Cardiac fibroblast (primary cell): ENCODE data around the gene HNRNPDL.

Source experiments
- DNase-seq, 2 donors: peaks; one replicate each; pipeline versions ENCODE4 v3.0.0 to v3.0.0-alpha.2; 2010; ENCODE audit warnings: low read depth in 2 of 2
- H3K4me3 ChIP-seq, 2 donors: replicated peaks in 1 of 2; 1 replicate in 1 of 2; 2 replicates in 1 of 2; pipeline ENCODE4 v1.5.1; 2011; ENCODE audit warnings: low read depth in 2 of 2, low read length in 2 of 2, mild to moderate bottlenecking in 2 of 2, moderate library complexity in 1 of 2
- TF ChIP-seq, protein P1 (sequence below): IDR thresholded peaks from one replicate; pipeline ENCODE4 v1.5.1; 2011; ENCODE audit warnings: low read depth, mild to moderate bottlenecking, low read length, inconsistent platforms

HNRNPDL gene

DNA sequence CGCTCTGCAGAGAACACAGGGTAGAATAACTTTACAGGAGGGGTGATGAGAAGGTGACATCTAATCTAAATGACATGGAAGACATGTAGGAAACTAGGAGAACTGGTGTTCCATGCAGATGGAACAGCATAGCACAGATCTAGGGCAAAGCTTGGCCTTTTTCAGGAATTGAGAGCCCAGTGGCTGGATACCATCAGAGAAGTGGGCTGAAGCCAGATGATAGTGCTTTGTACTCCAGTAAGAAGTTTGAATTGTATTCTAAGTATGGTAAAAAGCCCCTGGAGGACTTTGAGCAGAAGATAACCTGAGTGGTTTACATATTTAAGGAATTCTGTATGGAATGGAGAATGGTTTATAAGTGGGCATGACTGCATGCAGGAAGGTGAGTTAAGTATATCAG lies 33.0 kb upstream of the HNRNPDL start:
- TF ChIP-seq, protein P1, sequence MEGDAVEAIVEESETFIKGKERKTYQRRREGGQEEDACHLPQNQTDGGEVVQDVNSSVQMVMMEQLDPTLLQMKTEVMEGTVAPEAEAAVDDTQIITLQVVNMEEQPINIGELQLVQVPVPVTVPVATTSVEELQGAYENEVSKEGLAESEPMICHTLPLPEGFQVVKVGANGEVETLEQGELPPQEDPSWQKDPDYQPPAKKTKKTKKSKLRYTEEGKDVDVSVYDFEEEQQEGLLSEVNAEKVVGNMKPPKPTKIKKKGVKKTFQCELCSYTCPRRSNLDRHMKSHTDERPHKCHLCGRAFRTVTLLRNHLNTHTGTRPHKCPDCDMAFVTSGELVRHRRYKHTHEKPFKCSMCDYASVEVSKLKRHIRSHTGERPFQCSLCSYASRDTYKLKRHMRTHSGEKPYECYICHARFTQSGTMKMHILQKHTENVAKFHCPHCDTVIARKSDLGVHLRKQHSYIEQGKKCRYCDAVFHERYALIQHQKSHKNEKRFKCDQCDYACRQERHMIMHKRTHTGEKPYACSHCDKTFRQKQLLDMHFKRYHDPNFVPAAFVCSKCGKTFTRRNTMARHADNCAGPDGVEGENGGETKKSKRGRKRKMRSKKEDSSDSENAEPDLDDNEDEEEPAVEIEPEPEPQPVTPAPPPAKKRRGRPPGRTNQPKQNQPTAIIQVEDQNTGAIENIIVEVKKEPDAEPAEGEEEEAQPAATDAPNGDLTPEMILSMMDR, result no peak
- no peak overlapping the region for H3K4me3 ChIP-seq
- no peak for DNase-seq

DNA sequence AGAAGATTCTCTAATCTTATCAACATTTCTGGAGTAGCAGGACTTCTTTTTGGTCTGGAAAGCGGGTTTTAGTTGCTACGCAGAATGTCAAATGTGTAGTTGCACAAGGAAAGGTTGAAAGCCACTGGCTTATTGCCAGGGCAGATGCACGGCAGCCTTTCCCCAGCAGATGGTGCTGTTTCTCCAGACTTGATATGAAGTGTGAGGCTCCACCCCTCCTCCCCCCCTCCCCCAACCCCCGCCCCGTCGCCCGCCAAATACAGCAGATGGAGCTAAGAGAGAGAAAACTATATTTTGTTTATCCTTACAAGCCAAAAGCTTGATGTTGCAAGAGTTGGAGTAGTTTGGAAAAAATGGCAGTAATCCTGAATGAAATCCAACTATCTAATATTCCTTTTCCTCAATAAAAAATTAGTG lies 32.2 kb upstream of the HNRNPDL start:
- no peak overlapping the region for H3K4me3 ChIP-seq
- TF ChIP-seq, protein P1, result peak; percentile 73
- DNase-seq, result peak; percentile 92 to 94

DNA sequence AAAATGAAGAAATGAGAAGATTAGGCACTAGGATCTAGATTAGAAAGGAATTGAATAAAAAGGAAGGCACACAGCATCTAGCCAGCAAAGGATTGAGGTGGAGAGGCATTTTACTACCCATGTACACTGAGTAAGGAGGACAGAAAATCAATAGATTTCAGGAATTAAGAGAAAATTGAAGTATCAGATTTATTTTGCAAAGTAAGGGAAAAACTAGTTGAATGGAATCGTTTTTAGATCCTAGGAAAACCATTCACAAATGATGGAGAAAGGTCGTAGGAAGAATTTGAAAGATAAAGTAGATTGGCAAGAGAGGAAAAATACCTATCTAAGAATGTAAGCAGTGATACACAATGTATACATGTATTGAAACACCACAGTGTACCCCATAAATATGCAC lies 31.4 kb upstream of the HNRNPDL start:
- no peak for DNase-seq
- H3K4me3 ChIP-seq, result no peak overlapping the region
- TF ChIP-seq, protein P1, result no peak

DNA sequence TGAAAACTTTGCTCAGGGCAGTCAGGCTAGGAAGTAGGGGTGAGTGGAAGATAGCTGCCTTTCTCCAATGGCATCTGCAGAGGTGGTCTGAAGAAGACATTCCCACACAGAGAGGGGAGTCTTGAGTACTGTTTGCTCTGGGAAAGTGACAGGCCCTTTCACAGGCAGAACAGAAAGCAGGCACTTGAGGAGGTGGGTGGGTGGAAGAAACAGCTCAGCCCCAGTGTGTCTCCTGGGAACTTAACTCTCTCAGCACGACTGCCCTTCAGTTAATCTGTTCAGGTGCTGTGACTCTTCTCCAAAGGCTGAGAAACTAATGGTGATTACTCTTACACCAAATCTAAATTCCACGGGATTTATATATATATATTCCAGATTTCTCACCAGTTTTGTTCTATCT lies 28.5 kb upstream of the HNRNPDL start:
- no peak overlapping the region for H3K4me3 ChIP-seq
- no peak for DNase-seq
- TF ChIP-seq, protein P1, result no peak

DNA sequence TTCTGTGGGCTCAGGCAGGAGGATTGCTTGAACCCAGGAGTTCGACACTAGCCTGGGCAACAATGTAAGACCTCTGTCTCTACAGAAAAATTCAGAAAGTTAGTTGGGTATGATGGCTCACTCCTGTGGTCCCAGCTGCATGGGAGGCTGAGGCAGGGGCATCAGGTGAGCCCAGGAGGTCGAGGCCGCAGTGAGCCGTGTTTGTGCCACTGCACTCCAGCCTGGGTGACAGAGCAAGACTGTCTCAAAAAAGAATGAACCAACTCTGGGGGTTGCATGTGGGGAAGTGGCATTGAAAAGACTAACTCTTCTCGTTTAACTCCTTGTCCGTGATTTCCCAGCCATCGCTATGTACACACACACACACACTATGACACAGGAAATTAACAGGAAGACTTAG lies 27.0 kb upstream of the HNRNPDL start:
- DNase-seq, result no peak
- TF ChIP-seq, protein P1, result no peak
- no peak overlapping the region for H3K4me3 ChIP-seq

DNA sequence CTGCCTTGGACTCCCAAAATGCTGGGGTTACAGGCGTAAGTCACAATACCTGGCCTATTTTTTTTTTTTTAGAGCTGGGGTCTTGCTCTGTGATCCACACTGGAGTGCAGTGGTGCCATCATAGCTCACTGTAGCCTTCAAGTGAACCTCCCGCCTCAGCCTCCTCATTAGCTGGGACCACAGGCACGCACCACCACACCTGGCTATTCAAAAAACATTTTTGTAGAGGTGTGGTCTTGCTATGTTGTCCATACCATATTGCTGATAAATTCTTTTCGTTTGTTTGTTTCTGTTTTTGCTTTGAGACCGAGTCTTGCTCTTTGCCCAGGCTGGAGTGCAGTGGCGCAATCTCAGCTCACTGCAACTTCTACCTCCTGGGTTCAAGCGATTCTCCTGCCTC lies 21.8 kb upstream of the HNRNPDL start:
- DNase-seq, result no peak
- TF ChIP-seq, protein P1, result no peak
- H3K4me3 ChIP-seq, result no peak overlapping the region
